AG04449 (cell line): ENCODE results near the gene RNLS.

Experiments used
- CTCF ChIA-PET: fragments of 350-600 bp; formaldehyde crosslinking; extraction: SDS; loops from one replicate; lab custom pipeline; 2021; ENCODE audit warnings: antibody characterized with exemption; lab: Yijun Ruan, JAX
- POLR2A ChIA-PET: fragments of 400-600, 350-600 bp; formaldehyde crosslinking; extraction: SDS; loops from one replicate; lab custom pipeline; 2020; ENCODE audit warnings: antibody characterized with exemption, inconsistent platforms; lab: Yijun Ruan, JAX
- DNase-seq: peaks from one replicate; pipeline ENCODE4 v3.0.0-alpha.2; 2010; ENCODE audit warnings: low read depth, low spot score
- H3K4me3 ChIP-seq: 2 replicates; pipeline ENCODE4 v1.5.1; 2011; ENCODE audit warnings: low read depth, mild to moderate bottlenecking, control low read depth, low read length
- TF ChIP-seq, protein P1 (sequence below): IDR thresholded peaks from one replicate; pipeline ENCODE4 v1.5.1; 2011; ENCODE audit warnings: mild to moderate bottlenecking, moderate library complexity, low read length, control low read depth, inconsistent platforms; ENCODE audit not compliant: insufficient read depth; ENCODE audit errors: missing control alignments

Gene RNLS

DNA sequence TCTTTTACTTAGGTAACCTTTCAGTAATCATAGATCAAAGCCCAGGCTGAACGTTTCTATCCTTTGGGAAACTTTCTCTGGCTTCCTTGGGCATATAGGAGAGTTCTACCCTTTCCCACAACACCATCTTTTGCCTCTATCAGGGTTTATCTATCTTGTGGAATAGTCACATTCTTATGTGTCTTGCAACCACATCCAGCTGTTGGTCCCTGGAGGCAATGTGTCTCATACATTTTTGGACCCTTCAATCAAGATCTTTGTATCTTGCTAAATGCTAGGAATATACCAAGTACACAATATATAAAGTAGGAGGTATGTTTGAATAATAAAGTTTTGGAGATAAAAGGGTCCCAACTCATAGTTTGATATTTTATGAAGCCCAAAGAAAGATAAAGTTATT is 121.7 kb downstream of the RNLS start:
- no peak overlapping the region for H3K4me3 ChIP-seq
- no peak for DNase-seq
- CTCF ChIA-PET = no interaction called here
- POLR2A ChIA-PET = no interaction called here
- TF ChIP-seq, protein P1, sequence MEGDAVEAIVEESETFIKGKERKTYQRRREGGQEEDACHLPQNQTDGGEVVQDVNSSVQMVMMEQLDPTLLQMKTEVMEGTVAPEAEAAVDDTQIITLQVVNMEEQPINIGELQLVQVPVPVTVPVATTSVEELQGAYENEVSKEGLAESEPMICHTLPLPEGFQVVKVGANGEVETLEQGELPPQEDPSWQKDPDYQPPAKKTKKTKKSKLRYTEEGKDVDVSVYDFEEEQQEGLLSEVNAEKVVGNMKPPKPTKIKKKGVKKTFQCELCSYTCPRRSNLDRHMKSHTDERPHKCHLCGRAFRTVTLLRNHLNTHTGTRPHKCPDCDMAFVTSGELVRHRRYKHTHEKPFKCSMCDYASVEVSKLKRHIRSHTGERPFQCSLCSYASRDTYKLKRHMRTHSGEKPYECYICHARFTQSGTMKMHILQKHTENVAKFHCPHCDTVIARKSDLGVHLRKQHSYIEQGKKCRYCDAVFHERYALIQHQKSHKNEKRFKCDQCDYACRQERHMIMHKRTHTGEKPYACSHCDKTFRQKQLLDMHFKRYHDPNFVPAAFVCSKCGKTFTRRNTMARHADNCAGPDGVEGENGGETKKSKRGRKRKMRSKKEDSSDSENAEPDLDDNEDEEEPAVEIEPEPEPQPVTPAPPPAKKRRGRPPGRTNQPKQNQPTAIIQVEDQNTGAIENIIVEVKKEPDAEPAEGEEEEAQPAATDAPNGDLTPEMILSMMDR = no peak

DNA sequence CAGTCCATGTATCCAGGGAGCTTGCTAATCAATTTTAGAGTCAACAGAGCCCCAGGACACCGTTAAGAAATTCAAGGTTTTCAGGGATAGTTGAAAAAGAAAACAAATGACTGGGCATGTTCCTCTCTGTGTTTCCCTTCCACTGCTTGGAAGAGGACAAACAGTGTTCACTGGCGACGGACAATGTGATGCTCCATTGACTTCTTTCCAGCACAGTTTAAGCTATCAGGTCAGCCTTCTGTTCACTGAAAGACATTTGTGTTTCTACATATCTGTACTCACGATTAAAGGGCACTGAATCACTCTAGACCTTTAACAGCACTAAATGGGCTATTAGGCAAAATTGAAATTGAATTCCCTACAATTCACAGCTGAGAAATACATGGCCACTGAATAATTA is 123.6 kb downstream of the RNLS start:
- CTCF ChIA-PET = no interaction called here
- no peak overlapping the region for H3K4me3 ChIP-seq
- TF ChIP-seq, protein P1 = no peak
- DNase-seq = no peak
- POLR2A ChIA-PET = no interaction called here

DNA sequence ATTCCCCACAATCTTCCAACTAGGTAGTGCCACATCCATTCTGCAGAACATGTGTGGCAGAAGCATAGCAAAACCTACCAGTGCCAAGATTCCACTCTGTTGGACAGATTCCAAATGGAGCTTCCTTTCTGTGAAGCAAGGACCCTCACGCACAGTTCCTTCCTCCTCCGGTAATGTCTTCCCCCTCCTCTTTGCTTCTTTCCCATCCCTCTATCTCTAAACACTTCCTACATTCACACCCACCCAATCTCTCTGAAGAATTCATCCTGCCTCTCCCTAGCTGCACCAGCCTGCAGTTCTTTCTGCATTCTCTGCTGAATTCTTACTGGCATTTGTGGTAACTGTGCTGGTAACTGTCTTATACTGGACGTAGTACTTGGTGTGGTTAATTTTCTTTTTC is 124.9 kb downstream of the RNLS start:
- POLR2A ChIA-PET = no interaction called here
- H3K4me3 ChIP-seq = no peak overlapping the region
- DNase-seq = no peak
- CTCF ChIA-PET = no interaction called here
- TF ChIP-seq, protein P1 = no peak

DNA sequence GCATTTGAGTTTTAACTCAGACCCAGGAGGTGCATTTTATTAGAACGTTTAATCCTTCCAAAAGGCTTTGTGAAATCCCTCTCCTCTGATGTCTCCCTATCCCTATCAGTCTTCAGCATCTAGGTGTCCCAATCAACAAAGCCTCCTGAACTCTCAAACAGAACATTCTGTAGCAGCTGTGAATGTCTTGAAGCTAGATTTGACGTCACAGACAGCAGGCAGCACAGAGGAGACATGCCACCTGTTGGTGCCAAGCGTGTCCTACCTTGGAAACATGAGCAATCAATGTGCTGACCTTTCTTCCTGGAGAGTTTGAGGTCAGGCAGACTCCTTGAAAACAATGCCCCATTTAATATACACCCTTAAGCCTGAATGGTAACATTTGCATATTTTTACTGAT is 125.5 kb downstream of the RNLS start:
- DNase-seq = no peak
- no peak overlapping the region for H3K4me3 ChIP-seq
- CTCF ChIA-PET = no interaction called here
- TF ChIP-seq, protein P1 = no peak
- POLR2A ChIA-PET = no interaction called here

DNA sequence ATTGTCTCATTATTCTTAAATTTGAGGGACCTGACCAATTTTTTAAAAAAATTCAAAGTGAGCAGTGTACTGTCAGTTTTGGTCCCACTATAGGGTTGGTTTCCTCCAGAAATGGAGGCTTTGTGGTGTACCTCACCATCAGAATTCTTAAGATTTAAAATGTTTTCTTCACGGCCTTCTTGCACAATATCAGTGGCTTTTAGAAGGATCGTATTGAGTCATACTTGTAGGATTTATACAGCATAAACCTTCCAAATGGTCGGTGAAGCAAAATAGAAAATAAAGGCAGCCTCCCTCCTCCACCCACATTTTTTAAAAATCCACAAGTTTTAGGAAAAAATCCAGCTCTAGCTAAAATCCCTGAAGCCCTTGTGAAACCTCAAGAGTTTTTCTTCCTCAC is 126.4 kb downstream of the RNLS start:
- DNase-seq = no peak
- TF ChIP-seq, protein P1 = no peak
- no peak overlapping the region for H3K4me3 ChIP-seq
- POLR2A ChIA-PET = no interaction called here
- CTCF ChIA-PET = no interaction called here

DNA sequence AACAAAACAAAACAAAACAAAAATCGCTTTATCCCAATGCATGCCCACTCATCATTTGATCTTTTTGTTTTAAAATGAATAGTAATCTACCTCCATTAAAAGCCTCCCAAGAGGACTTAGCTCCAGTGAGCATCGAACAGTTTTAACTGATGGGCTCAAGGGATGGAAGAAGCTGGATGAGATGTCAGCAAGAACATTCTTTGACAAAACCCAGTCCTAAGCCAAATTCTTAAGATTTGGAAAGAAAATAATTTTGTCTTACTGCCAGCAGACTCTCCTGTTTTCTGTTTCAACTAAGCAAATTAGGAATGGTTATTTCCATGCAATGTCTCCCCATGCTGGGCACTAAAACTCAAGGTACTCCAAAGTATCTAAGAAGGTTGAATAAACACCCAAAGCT is 127.3 kb downstream of the RNLS start:
- ChIA-PET POLR2A (no interaction called here), CTCF (no interaction called here)
- no peak for DNase-seq
- TF ChIP-seq, protein P1 = no peak
- no peak overlapping the region for H3K4me3 ChIP-seq
